Esophagus squamous epithelium (tissue), 5 donors: ENCODE results near the gene R3HDM4. TPM values are rescaled to one million over a fixed set of nuclear protein-coding genes. Genes with fewer than 3 reads are reported as not detected.

ENCODE experiments used
- DNase-seq: peaks from one replicate; lab custom pipeline; 2025; lab: John Stamatoyannopoulos, UW
- H3K27ac ChIP-seq, 4 donors: fragments of 200-600 bp; sonication (generic); one replicate each; pipeline ENCODE4 v1.5.1; 2016 to 2019; ENCODE audit warnings: mild to moderate bottlenecking in 1 of 4
- H3K27me3 ChIP-seq, 4 donors: fragments of 200-600 bp; sonication (generic); 1 replicate in 3 of 4; 2 replicates in 1 of 4; pipeline versions ENCODE4 v1.5.1 to v1.6.0; 2017 to 2021; ENCODE audit warnings: antibody characterized with exemption in 1 of 4
- H3K36me3 ChIP-seq, 3 donors: fragments of 200-600 bp; sonication (generic); one replicate each; pipeline ENCODE4 v1.5.1; 2016 to 2019
- H3K4me1 ChIP-seq, 3 donors: fragments of 200-600 bp; sonication (generic); one replicate each; pipeline ENCODE4 v1.5.1; 2017 to 2019
- H3K4me3 ChIP-seq, 4 donors: fragments of 200-600 bp; sonication (generic); 1 replicate in 3 of 4; 2 replicates in 1 of 4; pipeline ENCODE4 v1.5.1; 2016 to 2019; ENCODE audit warnings: mild to moderate bottlenecking in 2 of 4, moderate library complexity in 1 of 4
- H3K9me3 ChIP-seq, 3 donors: fragments of 200-600 bp; sonication (generic); one replicate each; pipeline ENCODE4 v1.5.1; 2016 to 2019
- CTCF ChIP-seq, 6 experiments: fragments of 450-650 bp in 4 of 6; fragments of 200-600 bp in 2 of 6; sonication (generic) in 2 of 6; IDR thresholded peaks; one replicate each; pipeline ENCODE4 v1.5.1; 2016 to 2019; ENCODE audit warnings: antibody characterized with exemption in 6 of 6, mild to moderate bottlenecking in 4 of 6, moderate library complexity in 4 of 6
- POLR2A ChIP-seq, 4 donors: fragments of 450-650 bp; IDR thresholded peaks; one replicate each; pipeline ENCODE4 v1.6.1; 2017; ENCODE audit warnings: antibody characterized with exemption in 4 of 4, mild to moderate bottlenecking in 4 of 4, moderate library complexity in 3 of 4
- WGBS, 2 donors: methylation state at CpG; one replicate each; pipeline ENCODE4 v1.1.5; 2018; 5-methylcytosine and 5-hydroxymethylcytosine counted together
- intact Hi-C: fragments of 100-400 bp; cut with DNase I; formaldehyde crosslinking; loops from one replicate; pipeline ENCODE4 v1.15.0; 2022
- small RNA-seq, 4 donors: library from RNA; depleted of rRNA; stranded (forward); fragments of <200 nt; gene quantifications; one replicate each; pipeline ENCODE3, GENCODE V24; 2016
- total RNA-seq, 4 donors: library from RNA; depleted of rRNA; stranded (reverse); fragments of >200 nt; gene quantifications; one replicate each; pipeline ENCODE4 v1.1.0, GENCODE V29; 2016
- donor health status: DM: yes; HTN: yes; CAD: no.

R3HDM4 gene
- total RNA-seq, 4 donors from 2014 or later = 42.9 to 83.7 (median 62.4) TPM

- Histone ChIP-seq H3K4me1 (peaks cover 20 to 54% (median 22%) of the 10 kb centered on the region in 3 donors), H3K27me3 (peaks cover 0 to 98% (median 4%) of the 10 kb centered on the region in 4 donors), H3K9me3 (no peaks in the 10 kb centered on the region), H3K27ac (peak overlapping the region in 2 of 4 donors; percentile 23 to 30), H3K36me3 (no peaks in the 10 kb centered on the region), H3K4me3 (no peak overlapping the region)
- intact Hi-C loops = no loop called here
- no peak for TF ChIP-seq POLR2A (IDR thresholded peaks at IDR 0.05)
- TF ChIP-seq CTCF (IDR thresholded peaks at IDR 0.05) = no peak
- WGBS, 2 donors = 29 to 39% methylated on average over 6 to 7 of the region's 12 CpGs
- DNase-seq = no peak
Observed at GRCh38 chr19:848386-848921, 64.6 kb downstream of the R3HDM4 start.

Small RNAs within 50 kb of the gene (small RNA-seq; reads per million reads assigned to genes)
- 0 to 0.15 (median 0.04) reads per million in 4 donors for gene RNU6-9

Other genes with a start within 250 kb of the R3HDM4 start
- 10 to 100 TPM in 3 of 4 donors, 1 to 10 TPM in 1; 4.4 to 43.3 (median 17.7) TPM for gene FSTL3, start 236.8 kb downstream of the R3HDM4 start, total RNA-seq
- not detected for gene PRSS57, start 217.8 kb downstream of the R3HDM4 start, total RNA-seq
- 10 to 100 TPM in 1 of 4 donors, 1 to 10 TPM in 3; 2.6 to 19.3 (median 6.5) TPM for gene PALM, start 204.3 kb downstream of the R3HDM4 start, total RNA-seq
- 1 to 10 TPM in 2 of 4 donors, under 1 TPM in 1, not detected in 1; 0.11 to 1.3 (median 1.0) TPM for gene MISP, start 162.1 kb downstream of the R3HDM4 start, total RNA-seq
- 100 to 1,000 TPM; 139 to 167 (median 156) TPM for gene PTBP1, start 115.8 kb downstream of the R3HDM4 start, total RNA-seq
- gene PLPPR3, start 91.3 kb downstream of the R3HDM4 start, total RNA-seq = not detected
- not detected for gene AZU1, start 85.4 kb downstream of the R3HDM4 start, total RNA-seq
- not detected for gene PRTN3, start 72.2 kb downstream of the R3HDM4 start, total RNA-seq
- gene ELANE, start 60.9 kb downstream of the R3HDM4 start, total RNA-seq = under 1 TPM in 1 of 4 donors, not detected in 3; 0.95 TPM
- gene CFD, start 53.6 kb downstream of the R3HDM4 start, total RNA-seq = 100 to 1,000 TPM in 2 of 4 donors, 10 to 100 TPM in 2; 52.2 to 883 (median 129) TPM
- 10 to 100 TPM; 23.7 to 64.9 (median 32.5) TPM for gene MED16, start 20.0 kb downstream of the R3HDM4 start, total RNA-seq
- gene RNU6-9, start 19.7 kb downstream of the R3HDM4 start, total RNA-seq = not detected
- under 1 TPM in 1 of 4 donors, not detected in 3; 0.45 TPM for gene KISS1R, start 4.1 kb upstream of the R3HDM4 start, total RNA-seq
- gene ARID3A, start 12.8 kb upstream of the R3HDM4 start, total RNA-seq = 1 to 10 TPM; 3.0 to 6.6 (median 4.7) TPM
- gene WDR18, start 71.1 kb upstream of the R3HDM4 start, total RNA-seq = 10 to 100 TPM; 28.2 to 70.1 (median 53.0) TPM
- not detected for gene GRIN3B, start 87.2 kb upstream of the R3HDM4 start, total RNA-seq
- gene TMEM259, start 107.9 kb upstream of the R3HDM4 start, total RNA-seq = 100 to 1,000 TPM; 101 to 182 (median 146) TPM
- gene RNU6-2, start 108.3 kb upstream of the R3HDM4 start, total RNA-seq = not detected
- gene CNN2, start 113.4 kb upstream of the R3HDM4 start, total RNA-seq = 100 to 1,000 TPM in 2 of 4 donors, 10 to 100 TPM in 2; 79.0 to 125 (median 105) TPM
- 10 to 100 TPM; 12.6 to 24.4 (median 18.7) TPM for gene ABCA7, start 126.9 kb upstream of the R3HDM4 start, total RNA-seq
- gene ARHGAP45, start 153.9 kb upstream of the R3HDM4 start, total RNA-seq = 10 to 100 TPM in 3 of 4 donors, 1 to 10 TPM in 1; 8.2 to 39.3 (median 12.5) TPM
- 100 to 1,000 TPM; 113 to 198 (median 166) TPM for gene POLR2E, start 182.2 kb upstream of the R3HDM4 start, total RNA-seq
- 100 to 1,000 TPM; 108 to 405 (median 244) TPM for gene GPX4, start 190.8 kb upstream of the R3HDM4 start, total RNA-seq